HCT116 (cell line): Measurements from ENCODE around the gene DOCK9. TPM values are rescaled to one million over a fixed set of nuclear protein-coding genes. Genes with fewer than 3 reads are reported as not detected.

Experiments used
- ATAC-seq: fragments of 200-7000 bp; cut with Tn5 transposase; 2 replicates; pipeline ENCODE4 v1.9.1; 2020; ENCODE audit warnings: mild to moderate bottlenecking, moderate library complexity
- BruUV-seq: library from RNA; stranded (reverse); fragments of 400-500 nt; replicated peaks from 2 replicates; lab custom pipeline; 2021; lab: Mats Ljungman, UMichigan
- CTCF ChIA-PET: fragments of 300-600 bp; sonication (Branson Sonifier 250); formaldehyde crosslinking; loops from one replicate; lab custom pipeline; 2021; ENCODE audit warnings: antibody characterized with exemption; lab: Charles Lee
- POLR2A ChIA-PET: fragments of 300-600, 350-600 bp; sonication (Branson Sonifier 250); formaldehyde crosslinking; loops from one replicate; lab custom pipeline; 2021; ENCODE audit warnings: antibody characterized with exemption; lab: Charles Lee
- RAD21 ChIA-PET, 2 experiments: fragments of 300-600 bp; sonication (Branson Sonifier 250); formaldehyde crosslinking; loops; one replicate each; lab custom pipeline; 2023; ENCODE audit warnings: low total read pairs in 2 of 2; ENCODE audit not compliant: uncharacterized antibody in 2 of 2, unreplicated experiment in 2 of 2, low non-redundant PET in 1 of 2; lab: Charles Lee
- DNase-seq: peaks from one replicate; pipeline ENCODE4 v3.0.0-alpha.2; 2010; ENCODE audit warnings: low read depth, low spot score
- H2AFZ ChIP-seq: fragments of 200-600 bp; shearing (Covaris generic), sonication (generic); 2 replicates; pipeline ENCODE4 v1.6.1; 2017; ENCODE audit warnings: low read depth, mixed run types, mixed read lengths, antibody characterized with exemption, low read length; ENCODE audit not compliant: poor library complexity, severe bottlenecking
- H3K27ac ChIP-seq: 2 replicates; pipeline ENCODE4 v1.5.1; 2012; ENCODE audit warnings: low read depth, low read length
- H3K27me3 ChIP-seq: fragments of 200-600 bp; sonication (generic); 2 replicates; pipeline ENCODE4 v1.6.1; 2016; ENCODE audit warnings: mixed run types, low read length, mixed read lengths; ENCODE audit not compliant: insufficient read depth
- H3K36me3 ChIP-seq, 2 experiments: fragments of 200-500 bp in 1 of 2; fragments of 200-600 bp in 1 of 2; sonication (Bioruptor generic) in 1 of 2; sonication (generic) in 1 of 2; 2 replicates each; pipeline versions ENCODE4 v1.5.1 to v1.6.1; 2014 to 2016; ENCODE audit warnings: low read length in 2 of 2, inconsistent platforms in 1 of 2, mixed read lengths in 1 of 2, mixed run types in 1 of 2; ENCODE audit not compliant: insufficient read depth in 2 of 2, control insufficient read depth in 1 of 2
- H3K4me1 ChIP-seq, 2 experiments: fragments of 200-600 bp in 1 of 2; sonication (generic) in 1 of 2; 2 replicates each; pipeline versions ENCODE4 v1.5.1 to v1.6.1; 2012 to 2017; ENCODE audit warnings: low read length in 2 of 2, inconsistent platforms in 1 of 2, mild to moderate bottlenecking in 1 of 2, mixed read lengths in 1 of 2, mixed run types in 1 of 2, moderate library complexity in 1 of 2; ENCODE audit not compliant: insufficient read depth in 2 of 2, control insufficient read depth in 1 of 2
- H3K4me2 ChIP-seq: fragments of 200-600 bp; sonication (generic); 2 replicates; pipeline ENCODE4 v1.6.1; 2017; ENCODE audit warnings: mixed run types, low read length, mixed read lengths
- H3K4me3 ChIP-seq, 2 experiments: fragments of 200-600 bp in 1 of 2; sonication (generic) in 1 of 2; replicated peaks in 1 of 2; 2 replicates each; pipeline ENCODE4 v1.5.1; 2011 to 2016; ENCODE audit warnings: low read length in 2 of 2, control low read depth in 1 of 2, low read depth in 1 of 2, mild to moderate bottlenecking in 1 of 2, mixed read lengths in 1 of 2, mixed run types in 1 of 2
- H3K79me2 ChIP-seq: fragments of 200-600 bp; sonication (generic); 2 replicates; pipeline ENCODE4 v1.6.1; 2017; ENCODE audit warnings: mild to moderate bottlenecking, mixed run types, low read length, moderate library complexity, mixed read lengths; ENCODE audit not compliant: insufficient read depth
- H3K9ac ChIP-seq: fragments of 200-600 bp; sonication (generic); 2 replicates; pipeline ENCODE4 v1.6.1; 2016; ENCODE audit warnings: low read length, mixed read lengths
- H3K9me2 ChIP-seq: fragments of 200-600 bp; sonication (generic), shearing (Covaris generic); 2 replicates; pipeline ENCODE4 v1.6.1; 2017; ENCODE audit warnings: mixed run types, mild to moderate bottlenecking, moderate library complexity; ENCODE audit not compliant: insufficient read depth
- H3K9me3 ChIP-seq, 2 experiments: fragments of 200-500 bp in 1 of 2; fragments of 200-600 bp in 1 of 2; sonication (Bioruptor generic) in 1 of 2; sonication (generic) in 1 of 2; 2 replicates each; pipeline ENCODE4 v1.6.1; 2014 to 2017; ENCODE audit warnings: low read length in 2 of 2, mixed read lengths in 2 of 2, inconsistent platforms in 1 of 2, low read depth in 1 of 2, mild to moderate bottlenecking in 1 of 2, mixed run types in 1 of 2, moderate library complexity in 1 of 2; ENCODE audit not compliant: control insufficient read depth in 1 of 2, insufficient read depth in 1 of 2
- H4K20me1 ChIP-seq: fragments of 200-600 bp; sonication (generic), shearing (Covaris generic); 2 replicates; pipeline ENCODE4 v1.6.1; 2017; ENCODE audit warnings: mixed run types, mild to moderate bottlenecking, moderate library complexity; ENCODE audit not compliant: insufficient read depth
- CBX3 ChIP-seq: IDR thresholded peaks from 2 replicates; pipeline ENCODE4 v1.6.1; 2012; ENCODE audit warnings: low read depth
- CEBPB ChIP-seq: IDR thresholded peaks from 2 replicates; pipeline ENCODE4 v1.6.1; 2012; ENCODE audit warnings: low read depth
- CTCF ChIP-seq, 3 experiments: fragments of 200-600 bp in 1 of 3; sonication (generic) in 1 of 3; IDR thresholded peaks in 2 of 3; conservative IDR thresholded peaks in 1 of 3; 2 replicates each; pipeline ENCODE4 v1.5.1; 2012 to 2017; ENCODE audit warnings: low read depth in 2 of 3, low read length in 2 of 3, antibody characterized with exemption in 1 of 3, borderline replicate concordance in 1 of 3, control low read depth in 1 of 3, mild to moderate bottlenecking in 1 of 3, mixed read lengths in 1 of 3, mixed run types in 1 of 3, moderate library complexity in 1 of 3; ENCODE audit not compliant: insufficient read depth in 1 of 3
- EGR1 ChIP-seq: IDR thresholded peaks from 2 replicates; pipeline ENCODE4 v1.6.1; 2012; ENCODE audit warnings: low read depth
- EZH2 ChIP-seq: fragments of 200-600 bp; sonication (generic); IDR thresholded peaks from 2 replicates; pipeline ENCODE4 v1.6.1; 2017; ENCODE audit warnings: antibody characterized with exemption, mixed run types
- EZH2phosphoT487 ChIP-seq: fragments of 200-600 bp; IDR thresholded peaks from 2 replicates; pipeline ENCODE4 v1.6.1; 2018; ENCODE audit warnings: antibody characterized with exemption, borderline replicate concordance
- JUND ChIP-seq: IDR thresholded peaks from 2 replicates; pipeline ENCODE4 v1.6.1; 2012
- POLR2AphosphoS5 ChIP-seq: IDR thresholded peaks from 2 replicates; pipeline ENCODE4 v1.6.1; 2011; ENCODE audit warnings: mild to moderate bottlenecking, low read depth, low read length, moderate library complexity
- RAD21 ChIP-seq: IDR thresholded peaks from 2 replicates; pipeline ENCODE4 v1.6.1; 2012; ENCODE audit warnings: low read depth, mild to moderate bottlenecking
- REST ChIP-seq: IDR thresholded peaks from 2 replicates; pipeline ENCODE4 v1.6.1; 2012; ENCODE audit warnings: low read depth
- SIN3A ChIP-seq: IDR thresholded peaks from 2 replicates; pipeline ENCODE4 v1.6.1; 2012; ENCODE audit warnings: low read depth
- SP1 ChIP-seq: IDR thresholded peaks from 2 replicates; pipeline ENCODE4 v1.6.1; 2012; ENCODE audit warnings: low read depth
- SRF ChIP-seq: IDR thresholded peaks from 2 replicates; pipeline ENCODE4 v1.6.1; 2012; ENCODE audit warnings: low read depth
- ZFX ChIP-seq: fragments of 450-650 bp; IDR thresholded peaks from 2 replicates; pipeline ENCODE4 v1.6.1; 2017
- ZNF274 ChIP-seq: fragments of 200-500 bp; sonication (Bioruptor generic); IDR thresholded peaks from 2 replicates; pipeline ENCODE4 v1.6.1; 2014; ENCODE audit warnings: mild to moderate bottlenecking, low read depth, low read length, inconsistent platforms
- intact Hi-C: fragments of 100-400 bp; cut with micrococcal nuclease; formaldehyde crosslinking; loops from 2 replicates; pipeline ENCODE4 v1.10.0; 2022
- total RNA-seq: library from RNA; stranded (reverse); gene quantifications from one replicate; pipeline ENCODE4 v1.2.1, GENCODE V29; 2021; ENCODE audit not compliant: unreplicated experiment
- TF ChIP-seq, protein P1 (sequence below): IDR thresholded peaks from 2 replicates; pipeline ENCODE4 v1.6.1; 2012
- TF ChIP-seq, protein P2 (sequence below): IDR thresholded peaks from 2 replicates; pipeline ENCODE4 v1.6.1; 2012

DOCK9 gene
- total RNA-seq, 1 experiment from 2014 or later = 58.8 TPM

GRCh38 chr13:98970330-98970729 is 7.5 kb downstream of the DOCK9 start:
- intact Hi-C loops = no loop called here
- ATAC-seq = no peak
- POLR2A ChIA-PET = no interaction called here

More at GRCh38 chr13:98970330-98970729, 7.5 kb downstream of the DOCK9 start:
- DNase-seq = no peak
- Histone ChIP-seq H3K9me2 (no peaks in the 10 kb centered on the region), H3K4me1 (peaks cover 31 to 50% of the 10 kb centered on the region in 2 experiments), H3K79me2 (peaks cover 5% of the 10 kb centered on the region; the same call in 1 of the 2 replicates), H2AFZ (no peak overlapping the region), H3K4me2 (no peak overlapping the region), H3K36me3 (no peaks in the 10 kb centered on the region), H3K4me3 (no peak overlapping the region), H3K9ac (no peak overlapping the region), H3K27me3 (no peaks in the 10 kb centered on the region), H3K9me3 (no peaks in the 10 kb centered on the region), H3K27ac (no peak overlapping the region), H4K20me1 (no peaks in the 10 kb centered on the region)
- no TSS peak for BruUV-seq
- ChIA-PET RAD21 (no interaction called here), CTCF (no interaction called here)
- no peak for TF ChIP-seq JUND
- no peak for TF ChIP-seq EGR1
- TF ChIP-seq ZNF274 = no peak
- no peak for TF ChIP-seq REST
- TF ChIP-seq RAD21 = no peak
- no peak for TF ChIP-seq CBX3
- TF ChIP-seq SIN3A = no peak
- TF ChIP-seq, protein P1, sequence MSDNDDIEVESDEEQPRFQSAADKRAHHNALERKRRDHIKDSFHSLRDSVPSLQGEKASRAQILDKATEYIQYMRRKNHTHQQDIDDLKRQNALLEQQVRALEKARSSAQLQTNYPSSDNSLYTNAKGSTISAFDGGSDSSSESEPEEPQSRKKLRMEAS = no peak
- TF ChIP-seq POLR2AphosphoS5 = no peak
- no peak for TF ChIP-seq EZH2
- TF ChIP-seq, protein P2, sequence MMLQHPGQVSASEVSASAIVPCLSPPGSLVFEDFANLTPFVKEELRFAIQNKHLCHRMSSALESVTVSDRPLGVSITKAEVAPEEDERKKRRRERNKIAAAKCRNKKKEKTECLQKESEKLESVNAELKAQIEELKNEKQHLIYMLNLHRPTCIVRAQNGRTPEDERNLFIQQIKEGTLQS = no peak
- TF ChIP-seq SP1 = no peak
- TF ChIP-seq CTCF (IDR thresholded peaks at IDR 0.05 in 2 of 3, conservative IDR thresholded peaks at IDR 0.05 in 1 of 3; ENCODE audit: borderline replicate concordance in 1 of 3, insufficient read depth in 1 of 3, low read depth in 2 of 3, low read length in 2 of 3) = no peak
- no peak for TF ChIP-seq ZFX
- no peak for TF ChIP-seq EZH2phosphoT487
- TF ChIP-seq SRF = no peak
- TF ChIP-seq CEBPB = no peak
